DND-41 (cell line): Measurements from ENCODE around the gene DNER.

Experiments used
- EZH2 ChIP-seq: IDR thresholded peaks from 3 replicates; pipeline ENCODE4 v1.6.1; 2012; ENCODE audit warnings: borderline replicate concordance, low read depth, mild to moderate bottlenecking, moderate library complexity, low read length, inconsistent platforms; ENCODE audit not compliant: severe bottlenecking
- TF ChIP-seq, protein P1 (sequence below): IDR thresholded peaks from 2 replicates; pipeline ENCODE4 v1.5.1; 2012; ENCODE audit warnings: borderline replicate concordance, low read length, moderate library complexity, mild to moderate bottlenecking; ENCODE audit not compliant: poor library complexity, severe bottlenecking; ENCODE audit errors: extremely low read depth

DNA sequence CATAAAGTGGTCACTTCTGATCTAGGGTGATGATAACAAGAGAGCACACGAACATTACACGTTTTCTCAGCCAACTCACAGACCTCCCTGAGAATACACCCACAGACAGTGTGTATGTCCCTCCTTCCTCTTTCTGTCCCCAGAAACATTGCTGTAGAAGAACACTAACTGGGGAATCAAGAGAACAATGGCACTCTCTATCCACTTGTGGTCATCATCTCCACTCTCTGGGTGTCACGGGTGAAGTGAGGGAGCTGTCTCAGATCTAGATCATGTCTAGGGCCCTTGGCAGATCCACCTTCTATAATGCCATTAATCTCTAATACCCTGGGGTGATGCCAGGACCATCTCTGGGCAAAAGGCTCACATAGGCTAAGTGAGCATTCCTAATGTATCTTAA is 97.9 kb downstream of the DNER start:
- no peak for TF ChIP-seq EZH2
- TF ChIP-seq, protein P1, sequence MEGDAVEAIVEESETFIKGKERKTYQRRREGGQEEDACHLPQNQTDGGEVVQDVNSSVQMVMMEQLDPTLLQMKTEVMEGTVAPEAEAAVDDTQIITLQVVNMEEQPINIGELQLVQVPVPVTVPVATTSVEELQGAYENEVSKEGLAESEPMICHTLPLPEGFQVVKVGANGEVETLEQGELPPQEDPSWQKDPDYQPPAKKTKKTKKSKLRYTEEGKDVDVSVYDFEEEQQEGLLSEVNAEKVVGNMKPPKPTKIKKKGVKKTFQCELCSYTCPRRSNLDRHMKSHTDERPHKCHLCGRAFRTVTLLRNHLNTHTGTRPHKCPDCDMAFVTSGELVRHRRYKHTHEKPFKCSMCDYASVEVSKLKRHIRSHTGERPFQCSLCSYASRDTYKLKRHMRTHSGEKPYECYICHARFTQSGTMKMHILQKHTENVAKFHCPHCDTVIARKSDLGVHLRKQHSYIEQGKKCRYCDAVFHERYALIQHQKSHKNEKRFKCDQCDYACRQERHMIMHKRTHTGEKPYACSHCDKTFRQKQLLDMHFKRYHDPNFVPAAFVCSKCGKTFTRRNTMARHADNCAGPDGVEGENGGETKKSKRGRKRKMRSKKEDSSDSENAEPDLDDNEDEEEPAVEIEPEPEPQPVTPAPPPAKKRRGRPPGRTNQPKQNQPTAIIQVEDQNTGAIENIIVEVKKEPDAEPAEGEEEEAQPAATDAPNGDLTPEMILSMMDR, result no peak
